Hepatocyte (in vitro differentiated cells): ENCODE data around the gene FCMR. TPM values are rescaled to one million over a fixed set of nuclear protein-coding genes. Genes with fewer than 3 reads are reported as not detected.

Experiments
- DNase-seq: peaks from one replicate; pipeline ENCODE4 v3.0.0-alpha.2; 2016; ENCODE audit warnings: low spot score
- H2AFZ ChIP-seq: fragments of 200-600 bp; sonication (generic); 2 replicates; pipeline ENCODE4 v1.6.0; 2016; ENCODE audit warnings: antibody characterized with exemption, mild to moderate bottlenecking
- H3K27ac ChIP-seq: fragments of 200-600 bp; sonication (generic); 2 replicates; pipeline ENCODE4 v1.5.1; 2016; ENCODE audit warnings: mild to moderate bottlenecking
- H3K27me3 ChIP-seq: fragments of 200-600 bp; sonication (generic); 2 replicates; pipeline ENCODE4 v1.6.1; 2016
- H3K36me3 ChIP-seq: fragments of 200-600 bp; sonication (generic); replicated peaks from 2 replicates; pipeline ENCODE4 v1.5.1; 2016; ENCODE audit warnings: low read depth; ENCODE audit not compliant: insufficient read depth
- H3K4me1 ChIP-seq: fragments of 200-600 bp; sonication (generic); 2 replicates; pipeline ENCODE4 v1.5.1; 2016; ENCODE audit warnings: mild to moderate bottlenecking, moderate library complexity; ENCODE audit not compliant: insufficient read depth
- H3K4me2 ChIP-seq: fragments of 200-600 bp; sonication (generic); 2 replicates; pipeline ENCODE4 v1.6.0; 2016
- H3K4me3 ChIP-seq: fragments of 200-600 bp; sonication (generic); 2 replicates; pipeline ENCODE4 v1.5.1; 2016; ENCODE audit warnings: mild to moderate bottlenecking
- H3K79me2 ChIP-seq: fragments of 200-600 bp; sonication (generic); 2 replicates; pipeline ENCODE4 v1.6.0; 2017; ENCODE audit warnings: mild to moderate bottlenecking
- H3K9me2 ChIP-seq: fragments of 200-600 bp; sonication (generic); replicated peaks from 2 replicates; pipeline ENCODE4 v1.6.0; 2017; ENCODE audit warnings: mild to moderate bottlenecking; ENCODE audit not compliant: insufficient read depth
- H3K9me3 ChIP-seq: fragments of 200-600 bp; sonication (generic); 2 replicates; pipeline ENCODE4 v1.5.1; 2016; ENCODE audit warnings: low read depth, mild to moderate bottlenecking
- H4K20me1 ChIP-seq: fragments of 200-600 bp; sonication (generic); 2 replicates; pipeline ENCODE4 v1.6.0; 2016; ENCODE audit warnings: mild to moderate bottlenecking; ENCODE audit not compliant: insufficient read depth, poor library complexity, severe bottlenecking
- CTCF ChIP-seq: fragments of 200-600 bp; sonication (generic); IDR thresholded peaks from 2 replicates; pipeline ENCODE4 v1.5.1; 2016; ENCODE audit warnings: antibody characterized with exemption, mild to moderate bottlenecking; ENCODE audit not compliant: poor library complexity
- EZH2 ChIP-seq: fragments of 200-600 bp; sonication (generic); IDR thresholded peaks from 2 replicates; pipeline ENCODE4 v1.6.1; 2016; ENCODE audit warnings: antibody characterized with exemption, mild to moderate bottlenecking, borderline replicate concordance
- EZH2phosphoT487 ChIP-seq: fragments of 200-600 bp; sonication (generic); IDR thresholded peaks from one replicate; pipeline ENCODE4 v1.6.1; 2018; ENCODE audit warnings: antibody characterized with exemption, mild to moderate bottlenecking, low read depth, moderate library complexity; ENCODE audit not compliant: unreplicated experiment, severe bottlenecking
- WGBS: methylation state at CpG from one replicate; pipeline ENCODE4 v1.1.6; 2016; ENCODE audit warnings: low lambda C conversion rate; ENCODE audit errors: missing lambda C conversion rate; 5-methylcytosine and 5-hydroxymethylcytosine counted together
- polyA plus RNA-seq: library from polyadenylated mRNA; unstranded; fragments of >200 nt; fragmentation: Nextera tagmentation; extraction: Ambion mirVana; gene quantifications from 2 replicates; pipeline ENCODE4 v1.2.1, GENCODE V29; 2016
- total RNA-seq: library from RNA; depleted of rRNA; stranded (reverse); fragments of >200 nt; gene quantifications from 2 replicates; pipeline ENCODE4 v1.2.3, GENCODE V29; 2014

Gene FCMR
- total and polyA plus RNA-seq, 2 experiments from 2014 or later, result 0.71 to 0.97 TPM

GRCh38 chr1:206923009-206923960 lies 1.5 kb upstream of the FCMR start:
- no peak overlapping the region for H3K4me3 ChIP-seq
- no peak overlapping the region for H3K4me2 ChIP-seq
- DNase-seq, result no peak
- no peaks in the 10 kb centered on the region for H4K20me1 ChIP-seq
- H2AFZ ChIP-seq, result no peak overlapping the region
- no peaks in the 10 kb centered on the region for H3K27me3 ChIP-seq
- no peaks in the 10 kb centered on the region for H3K9me3 ChIP-seq
- H3K79me2 ChIP-seq, result no peaks in the 10 kb centered on the region
- no peaks in the 10 kb centered on the region for H3K4me1 ChIP-seq
- H3K27ac ChIP-seq, result no peak overlapping the region
- H3K36me3 ChIP-seq, result no peaks in the 10 kb centered on the region
- no peaks in the 10 kb centered on the region for H3K9me2 ChIP-seq
- TF ChIP-seq EZH2 (no peak), CTCF (no peak), EZH2phosphoT487 (no peak)
- WGBS, result 85% methylated on average over 12 of the region's 12 CpGs

- H3K36me3 ChIP-seq, result no peaks in the 10 kb centered on the region
- H3K4me3 ChIP-seq, result no peak overlapping the region
- no peaks in the 10 kb centered on the region for H3K27me3 ChIP-seq
- H3K79me2 ChIP-seq, result no peaks in the 10 kb centered on the region
- no peak overlapping the region for H2AFZ ChIP-seq
- no peak overlapping the region for H3K4me2 ChIP-seq
- H3K9me3 ChIP-seq, result no peaks in the 10 kb centered on the region
- no peaks in the 10 kb centered on the region for H4K20me1 ChIP-seq
- H3K27ac ChIP-seq, result peak overlapping the region; percentile 67
- no peaks in the 10 kb centered on the region for H3K9me2 ChIP-seq
- DNase-seq, result no peak
- no peak for TF ChIP-seq EZH2phosphoT487
- TF ChIP-seq CTCF, result no peak
- TF ChIP-seq EZH2, result no peak
- WGBS, result 92% methylated on average over 1 of the region's 1 CpG
- no peaks in the 10 kb centered on the region for H3K4me1 ChIP-seq
These were observed 783 bp upstream of the FCMR start for GRCh38 chr1:206922524-206922923.

- no peak for DNase-seq
- H2AFZ ChIP-seq, result no peak overlapping the region
- no peaks in the 10 kb centered on the region for H3K36me3 ChIP-seq
- H3K4me1 ChIP-seq, result no peaks in the 10 kb centered on the region
- no peaks in the 10 kb centered on the region for H4K20me1 ChIP-seq
- H3K4me3 ChIP-seq, result no peak overlapping the region
- no peaks in the 10 kb centered on the region for H3K9me3 ChIP-seq
- H3K27ac ChIP-seq, result no peak overlapping the region
- H3K27me3 ChIP-seq, result peaks cover under 1% of the 10 kb centered on the region
- H3K4me2 ChIP-seq, result no peak overlapping the region
- TF ChIP-seq EZH2 (no peak), EZH2phosphoT487 (no peak), CTCF (no peak)
- H3K79me2 ChIP-seq, result no peaks in the 10 kb centered on the region
- WGBS, result 92% methylated on average over 3 of the region's 3 CpGs
- no peaks in the 10 kb centered on the region for H3K9me2 ChIP-seq
These were observed 3.7 kb downstream of the FCMR start for GRCh38 chr1:206918076-206918475.
